ENCODE measurements around the gene AADACL3. TPM values are rescaled to one million over a fixed set of nuclear protein-coding genes. Genes with fewer than 3 reads are reported as not detected.

AADACL3 gene
- total and polyA plus RNA-seq, 10 of the 15 experiments (the other 5 are each of a cell fraction or from before 2014, with no cell fraction given) = not detected

GRCh38 chr1:12773438-12773837, 57.5 kb downstream of the AADACL3 start, which contains the start of gene PRAMEF12:
Gene PRAMEF12, plus strand, starts transcription at chr1:12773738. Its CDS starts 1,130 bp downstream, at chr1:12774868.
- no peak within 1 kb of the TSS for H3K4me3 ChIP-seq
- RAD21 ChIA-PET (ENCODE audit: unreplicated experiment) = no interaction called here
- in situ Hi-C loops (cut with MboI) (no loop called here), intact Hi-C loops (cut with micrococcal nuclease; ENCODE audit: unreplicated experiment) (no loop called here)
- H3K27me3 ChIP-seq (replicated peaks in 1 of 2; ENCODE audit: control insufficient read depth in 2 of 2, insufficient read depth in 2 of 2, low read length in 1 of 2) = no peaks in the 10 kb centered on the region; a peak in 1 of 4 replicates
- no peaks in the 10 kb centered on the region for H3K4me1 ChIP-seq (ENCODE audit: control insufficient read depth, insufficient read depth, low read length)
- 13% methylated on average over 5 of the region's 5 CpGs for WGBS (ENCODE audit: insufficient coverage, insufficient replicate concordance, low lambda C conversion rate, missing lambda C conversion rate)
- no peaks in the 10 kb centered on the region for H4K20me1 ChIP-seq (ENCODE audit: control insufficient read depth, insufficient read depth)
- H2AFZ ChIP-seq (ENCODE audit: control insufficient read depth, low read depth, low read length) = no peak within 1 kb of the TSS
- FAIRE-seq (no peak), ATAC-seq (no peak), DNase-seq (ENCODE audit: low read depth, low spot score) (no peak)
- H3K4me2 ChIP-seq (ENCODE audit: control insufficient read depth, insufficient read depth) = no peak within 1 kb of the TSS
- H3K9ac ChIP-seq (ENCODE audit: control insufficient read depth, insufficient read depth, low read length) = no peak within 1 kb of the TSS
- H3K9me3 ChIP-seq (replicated peaks; ENCODE audit: control insufficient read depth, insufficient read depth, low read length) = no peaks in the 10 kb centered on the region
- no peaks in the 10 kb centered on the region for H3K36me3 ChIP-seq (ENCODE audit: control insufficient read depth in 2 of 2, insufficient read depth in 2 of 2, low read length in 1 of 2)
- no peaks in the 10 kb centered on the region for H3K79me2 ChIP-seq (ENCODE audit: control insufficient read depth, insufficient read depth, low read length)
- no TSS peak for BruUV-seq (replicated peaks)
- POLR2A ChIA-PET = no interaction called here
- CTCF ChIA-PET = no interaction called here
- H3K27ac ChIP-seq (ENCODE audit: control insufficient read depth, insufficient read depth) = no peak within 1 kb of the TSS
- SMC1A ChIA-PET (ENCODE audit: uncharacterized antibody, unreplicated experiment) = no interaction called here
- no peak for TF ChIP-seq EED (IDR thresholded peaks at IDR 0.05; ENCODE audit: low read depth)

DNA sequence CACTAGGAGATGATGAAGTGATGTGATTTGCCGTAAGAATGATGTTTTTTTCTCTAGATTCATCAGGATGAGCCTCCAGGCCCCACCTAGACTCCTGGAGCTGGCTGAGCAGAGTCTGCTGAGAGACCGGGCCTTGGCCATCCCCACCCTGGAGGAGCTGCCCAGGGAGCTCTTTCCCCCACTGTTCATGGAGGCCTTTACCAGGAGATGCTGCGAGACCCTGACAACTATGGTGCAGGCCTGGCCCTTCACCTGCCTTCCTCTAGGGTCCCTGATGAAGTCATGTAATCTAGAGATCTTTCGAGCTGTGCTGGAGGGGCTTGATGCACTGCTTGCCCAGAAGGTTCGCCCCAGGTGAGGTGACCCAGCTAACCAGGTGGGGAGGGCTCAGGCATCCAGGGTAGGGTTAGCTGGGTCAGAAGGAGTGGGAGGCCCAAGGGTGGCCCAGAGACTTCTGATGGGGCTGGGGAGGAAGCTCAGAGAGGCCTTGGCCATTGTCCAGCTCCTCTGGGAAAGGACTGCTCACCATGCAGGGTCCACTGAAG, 59.0 kb downstream of the AADACL3 start:
- no peak for FAIRE-seq
- no peak for DNase-seq (ENCODE audit: low read depth, low spot score)
- RAD21 ChIA-PET (ENCODE audit: unreplicated experiment) = no interaction called here
- H2AFZ ChIP-seq (ENCODE audit: control insufficient read depth, low read depth, low read length) = no peak overlapping the region
- H3K4me1 ChIP-seq (ENCODE audit: control insufficient read depth, insufficient read depth, low read length) = no peaks in the 10 kb centered on the region
- CTCF ChIA-PET = interaction anchor here (1.4 kb wide), 1 partner anchor 11 kb away, joined by 3 read pairs; no protein-coding TSS in a partner anchor
- intact Hi-C loops (cut with micrococcal nuclease; ENCODE audit: unreplicated experiment) = no loop called here
- H3K4me3 ChIP-seq = no peak overlapping the region
- no peaks in the 10 kb centered on the region for H3K36me3 ChIP-seq (ENCODE audit: control insufficient read depth in 2 of 2, insufficient read depth in 2 of 2, low read length in 1 of 2)
- H3K27me3 ChIP-seq (replicated peaks in 1 of 2; ENCODE audit: control insufficient read depth in 2 of 2, insufficient read depth in 2 of 2, low read length in 1 of 2) = no peaks in the 10 kb centered on the region; a peak in 1 of 4 replicates
- no peak overlapping the region for H3K9ac ChIP-seq (ENCODE audit: control insufficient read depth, insufficient read depth, low read length)
- H4K20me1 ChIP-seq (ENCODE audit: control insufficient read depth, insufficient read depth) = no peaks in the 10 kb centered on the region
- H3K79me2 ChIP-seq (ENCODE audit: control insufficient read depth, insufficient read depth, low read length) = no peaks in the 10 kb centered on the region
- H3K4me2 ChIP-seq (ENCODE audit: control insufficient read depth, insufficient read depth) = no peak overlapping the region
- BruUV-seq (replicated peaks) = no TSS peak
- SMC1A ChIA-PET (ENCODE audit: uncharacterized antibody, unreplicated experiment) = no interaction called here
- 8% methylated on average over 5 of the region's 5 CpGs for WGBS (ENCODE audit: insufficient coverage, insufficient replicate concordance, low lambda C conversion rate, missing lambda C conversion rate)
- H3K27ac ChIP-seq (ENCODE audit: control insufficient read depth, insufficient read depth) = no peak overlapping the region
- POLR2A ChIA-PET = no interaction called here
- no peaks in the 10 kb centered on the region for H3K9me3 ChIP-seq (replicated peaks; ENCODE audit: control insufficient read depth, insufficient read depth, low read length)
- in situ Hi-C loops (cut with MboI) = no loop called here
- ATAC-seq = no peak
- TF ChIP-seq EED (IDR thresholded peaks at IDR 0.05; ENCODE audit: low read depth) (no peak), RCOR1 (conservative IDR thresholded peaks at IDR 0.05; ENCODE audit: low read depth, low read length) (no peak), SRF (IDR thresholded peaks at IDR 0.05; ENCODE audit: low read depth in 2 of 2, low read length in 2 of 2) (no peak), RUNX3 (IDR thresholded peaks at IDR 0.05; ENCODE audit: low read length) (no peak), HDAC2 (IDR thresholded peaks at IDR 0.05) (no peak), EP300 (IDR thresholded peaks at IDR 0.05; ENCODE audit: borderline replicate concordance in 1 of 2, control insufficient read depth in 1 of 2, low read depth in 2 of 2, low read length in 2 of 2) (no peak), NFXL1 (IDR thresholded peaks at IDR 0.05; ENCODE audit: borderline replicate concordance) (no peak), MEF2B (IDR thresholded peaks at IDR 0.05; ENCODE audit: partially characterized antibody, poor library complexity, severe bottlenecking) (no peak), CEBPB (IDR thresholded peaks at IDR 0.05; ENCODE audit: borderline replicate concordance in 1 of 2, low read depth in 2 of 2, low read length in 2 of 2) (no peak), JUND (IDR thresholded peaks at IDR 0.05; ENCODE audit: low read depth, low read length) (no peak), ZBTB33 (IDR thresholded peaks at IDR 0.05) (no peak), POLR2AphosphoS5 (IDR thresholded peaks at IDR 0.05; ENCODE audit: low read length) (no peak), KLF5 (IDR thresholded peaks at IDR 0.05; ENCODE audit: partially characterized antibody) (no peak), USF1 (IDR thresholded peaks at IDR 0.05; ENCODE audit: borderline replicate concordance, extremely low read length, insufficient read depth, low read depth, low read length) (no peak), CBFB (IDR thresholded peaks at IDR 0.05; ENCODE audit: low read depth) (no peak), CHD2 (IDR thresholded peaks at IDR 0.05; ENCODE audit: borderline replicate concordance, low read depth, low read length) (no peak)

Measured in GM12878 (cell line).